H7 (cell line): ENCODE data around the gene PTDSS2. TPM values are rescaled to one million over a fixed set of nuclear protein-coding genes. Genes with fewer than 3 reads are reported as not detected.

ENCODE experiments used
- total RNA-seq: library from RNA; depleted of rRNA; stranded (reverse); fragments of >200 nt; shearing (Covaris generic); gene quantifications from 2 replicates; pipeline ENCODE4 v1.2.3, GENCODE V29; 2014; rRNA removed

The PTDSS2 gene
- total RNA-seq, 1 experiment from 2014 or later = 40.9 TPM

Other genes with a start within 250 kb of the PTDSS2 start
- 21.5 and 23.7 TPM in 2 replicates for gene BET1L, start 242.9 kb upstream of the PTDSS2 start, total RNA-seq
- 103 and 125 TPM in 2 replicates for gene RIC8A, start 242.6 kb upstream of the PTDSS2 start, total RNA-seq
- gene SIRT3, start 213.9 kb upstream of the PTDSS2 start, total RNA-seq = 10.7 and 12.3 TPM in 2 replicates
- 186 and 234 TPM in 2 replicates for gene PSMD13, start 213.3 kb upstream of the PTDSS2 start, total RNA-seq
- gene NLRP6, start 171.9 kb upstream of the PTDSS2 start, total RNA-seq = 0.26 and 0.55 TPM in 2 replicates
- gene PGGHG, start 161.2 kb upstream of the PTDSS2 start, total RNA-seq = 69.0 and 102 TPM in 2 replicates
- not detected in 2 replicates for gene IFITM5, start 150.8 kb upstream of the PTDSS2 start, total RNA-seq
- 374 and 379 TPM in 2 replicates for gene IFITM2, start 142.5 kb upstream of the PTDSS2 start, total RNA-seq
- 1,398 and 1,404 TPM in 2 replicates for gene IFITM1, start 136.2 kb upstream of the PTDSS2 start, total RNA-seq
- gene IFITM3, start 129.4 kb upstream of the PTDSS2 start, total RNA-seq = 278 and 328 TPM in 2 replicates
- gene B4GALNT4, start 80.8 kb upstream of the PTDSS2 start, total RNA-seq = 56.0 and 62.6 TPM in 2 replicates
- 2.1 and 3.6 TPM in 2 replicates for gene PKP3, start 56.1 kb upstream of the PTDSS2 start, total RNA-seq
- 39.5 and 44.9 TPM in 2 replicates for gene SIGIRR, start 35.3 kb upstream of the PTDSS2 start, total RNA-seq
- 0.83 and 2.2 TPM in 2 replicates for gene ANO9, start 8.3 kb upstream of the PTDSS2 start, total RNA-seq
- gene RNH1, start 57.0 kb downstream of the PTDSS2 start, total RNA-seq = 98.9 and 104 TPM in 2 replicates
- gene HRAS, start 85.3 kb downstream of the PTDSS2 start, total RNA-seq = 27.1 and 57.9 TPM in 2 replicates
- gene LRRC56, start 87.2 kb downstream of the PTDSS2 start, total RNA-seq = 1.3 and 1.5 TPM in 2 replicates
- gene LMNTD2, start 110.5 kb downstream of the PTDSS2 start, total RNA-seq = 2.7 and 4.0 TPM in 2 replicates
- 28.2 and 37.0 TPM in 2 replicates for gene RASSF7, start 110.7 kb downstream of the PTDSS2 start, total RNA-seq
- 37.5 and 42.1 TPM in 2 replicates for gene PHRF1, start 126.2 kb downstream of the PTDSS2 start, total RNA-seq
- 13.6 and 14.6 TPM in 2 replicates for gene IRF7, start 165.7 kb downstream of the PTDSS2 start, total RNA-seq
- not detected in 2 replicates for gene CDHR5, start 174.7 kb downstream of the PTDSS2 start, total RNA-seq
- gene SCT, start 176.9 kb downstream of the PTDSS2 start, total RNA-seq = not detected in 2 replicates
- 1.8 and 2.1 TPM in 2 replicates for gene DRD4, start 187.0 kb downstream of the PTDSS2 start, total RNA-seq
- gene DEAF1, start 244.9 kb downstream of the PTDSS2 start, total RNA-seq = 69.0 and 74.6 TPM in 2 replicates
- gene TMEM80, start 245.5 kb downstream of the PTDSS2 start, total RNA-seq = 27.0 and 36.0 TPM in 2 replicates